Psoas muscle (tissue), 8 donors: ENCODE results near the gene NTRK2. TPM values are rescaled to one million over a fixed set of nuclear protein-coding genes. Genes with fewer than 3 reads are reported as not detected.

ENCODE experiments used
- ATAC-seq, 4 donors: fragments of 200-7000 bp; cut with Tn5 transposase; one replicate each; pipeline ENCODE4 v1.9.1; 2020; ENCODE audit warnings: moderate library complexity in 3 of 4, mild to moderate bottlenecking in 2 of 4
- DNase-seq, 2 donors: peaks; one replicate each; pipeline ENCODE4 v3.0.0-alpha.2; 2020
- H3K27ac ChIP-seq: fragments of 200-600 bp; one replicate; pipeline ENCODE4 v1.8.0; 2022
- H3K27me3 ChIP-seq, 3 donors: fragments of 200-600 bp in 1 of 3; one replicate each; pipeline versions ENCODE4 v1.6.1 to v1.8.0; 2013 to 2022; ENCODE audit warnings: low read length in 2 of 3, mild to moderate bottlenecking in 2 of 3, moderate library complexity in 1 of 3; ENCODE audit not compliant: insufficient read depth in 3 of 3
- H3K36me3 ChIP-seq, 2 donors: fragments of 200-600 bp in 1 of 2; one replicate each; pipeline versions ENCODE4 v1.6.1 to v1.8.0; 2013 to 2022; ENCODE audit warnings: low read depth in 1 of 2, mild to moderate bottlenecking in 1 of 2, moderate library complexity in 1 of 2; ENCODE audit not compliant: insufficient read depth in 1 of 2
- H3K4me1 ChIP-seq: fragments of 200-600 bp; one replicate; pipeline ENCODE4 v1.8.0; 2022
- H3K4me3 ChIP-seq: fragments of 200-600 bp; one replicate; pipeline ENCODE4 v1.8.0; 2022; ENCODE audit warnings: mild to moderate bottlenecking
- H3K9me3 ChIP-seq: fragments of 200-600 bp; one replicate; pipeline ENCODE4 v1.8.0; 2022
- CTCF ChIP-seq: fragments of 200-600 bp; IDR thresholded peaks from one replicate; pipeline ENCODE4 v1.8.0; 2022; ENCODE audit warnings: antibody characterized with exemption
- WGBS, 3 donors: extraction: QIAGEN DNeasy Blood & Tissue Kit; methylation state at CpG; one replicate each; pipeline versions ENCODE4 v1.1.6 to v1.1.7; 2013; 5-methylcytosine and 5-hydroxymethylcytosine counted together
- intact Hi-C, 2 donors: fragments of 100-400 bp; cut with DNase I; formaldehyde crosslinking; loops; one replicate each; pipeline versions ENCODE4 v1.11.0 to v1.14.2; 2022
- polyA plus RNA-seq, 3 donors: library from polyadenylated mRNA; stranded (reverse); fragments of 200-250 nt; gene quantifications; one replicate each; pipeline ENCODE4 v1.2.3, GENCODE V29; 2013
- total RNA-seq, 4 donors: library from RNA; stranded (reverse); fragmentation: NEBNext Ultra II Directional in 2 of 4; extraction: Animal tissue kit (Norgen Biotek cat#: 25700) in 2 of 4; gene quantifications; one replicate each; pipeline versions ENCODE4 v1.2.1 to v1.2.4, GENCODE V29; 2021 to 2023
- donor health status: healthy with polysubstance abuse.
- donor health status: DM: no; HTN: no; CAD: no; lungs with moderate emphysema.
- donor health status: Bipolar disorder and iron deficiency.
- donor health status: healthy.
- donor health status: DM: yes; HTN: yes; CAD: no.
- donor health status: DM: no; HTN: no; CAD: no.
- donor health status: DM: no; HTN: no; CAD: no.
- donor health status: DM: yes; HTN: yes; CAD: no.

Gene NTRK2
- total and polyA plus RNA-seq, 7 donors, result 0.46 to 3.6 (median 1.4) TPM

DNA sequence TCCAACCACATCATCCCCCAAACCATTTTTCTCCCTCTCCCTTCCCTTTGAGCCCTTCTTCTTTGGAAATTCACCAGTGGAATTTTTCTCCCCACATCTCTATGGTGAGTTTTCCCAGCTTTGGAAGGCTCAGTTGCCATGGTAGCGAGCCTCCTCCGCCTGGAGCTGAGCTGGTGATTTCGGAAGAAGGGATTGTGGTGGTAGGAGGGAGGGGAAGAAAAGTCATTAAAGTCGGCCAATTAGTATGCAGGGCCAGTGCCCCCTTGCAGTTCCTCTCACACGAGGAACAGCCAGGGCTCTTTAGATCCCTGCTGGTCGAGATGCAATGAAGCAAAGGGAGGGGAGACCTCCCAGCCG, 322.0 kb downstream of the NTRK2 start:
- no peak for DNase-seq
- intact Hi-C loops, result no loop called here
- Histone ChIP-seq H3K4me3 (no peak overlapping the region), H3K27ac (no peak overlapping the region), H3K4me1 (no peaks in the 10 kb centered on the region), H3K27me3 (no peaks in the 10 kb centered on the region), H3K36me3 (no peaks in the 10 kb centered on the region), H3K9me3 (no peaks in the 10 kb centered on the region)
- TF ChIP-seq CTCF, result no peak
- 70 to 74% (median 72%) methylated on average over 7 of the region's 7 CpGs for WGBS, 3 donors
- ATAC-seq, result no peak

DNA sequence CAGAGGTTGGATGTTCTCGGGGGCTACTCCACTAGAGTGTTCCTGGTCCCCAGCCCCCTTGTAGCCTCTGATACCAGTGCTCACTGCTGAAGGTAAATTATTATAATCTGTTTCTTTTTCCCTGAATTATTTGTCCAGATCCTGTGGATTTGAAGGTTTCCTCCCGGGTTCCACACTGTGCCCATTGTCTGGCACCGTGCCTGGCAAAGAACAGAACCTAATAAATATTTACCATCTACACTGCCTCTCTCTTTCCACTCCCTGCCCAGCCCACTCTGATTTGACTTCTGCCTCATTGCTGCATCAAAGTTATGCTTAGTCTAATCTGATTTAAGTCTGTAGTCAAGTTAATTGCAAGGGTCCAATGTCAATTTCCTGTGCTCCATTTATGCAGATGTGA, 322.9 kb downstream of the NTRK2 start:
- 76 to 78% (median 77%) methylated on average over 3 of the region's 3 CpGs for WGBS, 3 donors
- no peak overlapping the region for H3K27ac ChIP-seq
- H3K4me3 ChIP-seq, result no peak overlapping the region
- H3K9me3 ChIP-seq, result no peaks in the 10 kb centered on the region
- intact Hi-C loops, result no loop called here
- H3K36me3 ChIP-seq, result no peaks in the 10 kb centered on the region
- H3K27me3 ChIP-seq, result no peaks in the 10 kb centered on the region
- no peaks in the 10 kb centered on the region for H3K4me1 ChIP-seq
- DNase-seq (no peak), ATAC-seq (no peak)
- no peak for TF ChIP-seq CTCF

DNA sequence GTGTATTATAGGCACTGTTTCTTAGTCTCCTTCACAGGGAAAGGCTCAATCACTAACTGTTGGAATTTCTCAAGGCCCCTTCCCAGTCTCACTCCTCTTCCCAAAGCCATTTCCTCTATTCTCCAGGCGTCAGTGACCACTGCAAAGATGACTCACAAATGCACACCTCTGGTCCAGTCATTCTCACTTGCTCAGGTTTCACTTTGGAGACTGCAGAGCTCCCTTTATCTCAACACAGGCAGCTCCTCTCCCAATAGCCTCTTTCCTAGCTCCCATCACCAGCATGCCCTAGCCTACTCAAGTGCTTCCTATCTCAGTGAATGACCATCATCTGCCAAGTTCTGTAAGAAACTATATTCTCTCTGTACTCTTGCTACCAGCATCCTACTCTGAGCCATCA, 323.6 kb downstream of the NTRK2 start:
- H3K9me3 ChIP-seq, result no peaks in the 10 kb centered on the region
- DNase-seq (no peak), ATAC-seq (no peak)
- H3K27ac ChIP-seq, result no peak overlapping the region
- no peaks in the 10 kb centered on the region for H3K27me3 ChIP-seq
- 51 to 70% (median 58%) methylated on average over 1 of the region's 1 CpG for WGBS, 3 donors
- no peak for TF ChIP-seq CTCF
- intact Hi-C loops, result no loop called here
- no peaks in the 10 kb centered on the region for H3K36me3 ChIP-seq
- H3K4me1 ChIP-seq, result no peaks in the 10 kb centered on the region
- no peak overlapping the region for H3K4me3 ChIP-seq

DNA sequence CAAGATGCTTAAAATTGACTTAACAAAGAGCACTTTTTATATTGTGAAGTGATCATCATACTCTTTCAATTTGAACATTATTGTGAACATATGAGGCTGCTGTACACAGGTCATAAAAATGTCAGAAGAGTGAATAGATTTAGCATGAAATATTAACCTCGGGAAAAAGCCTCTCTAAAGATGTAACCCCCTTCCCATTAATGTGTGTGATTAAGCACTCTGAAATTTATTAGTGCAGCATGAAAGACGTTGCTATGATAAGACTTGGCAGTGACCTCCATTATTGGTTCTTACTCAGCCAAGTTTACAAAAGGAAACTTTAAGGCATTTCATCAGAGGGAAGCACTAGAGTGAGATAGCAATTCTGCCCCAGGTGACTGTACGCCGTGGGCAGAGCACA, 326.5 kb downstream of the NTRK2 start:
- no peak for ATAC-seq
- intact Hi-C loops, result no loop called here
- no peaks in the 10 kb centered on the region for H3K36me3 ChIP-seq
- no peaks in the 10 kb centered on the region for H3K4me1 ChIP-seq
- H3K9me3 ChIP-seq, result no peaks in the 10 kb centered on the region
- TF ChIP-seq CTCF, result no peak
- no peak overlapping the region for H3K4me3 ChIP-seq
- H3K27ac ChIP-seq, result no peak overlapping the region
- DNase-seq, result no peak
- WGBS, 3 donors, result 46 to 51% (median 48%) methylated on average over 4 of the region's 4 CpGs
- H3K27me3 ChIP-seq, result no peaks in the 10 kb centered on the region

- Histone ChIP-seq H3K36me3 (no peaks in the 10 kb centered on the region), H3K9me3 (no peaks in the 10 kb centered on the region), H3K27me3 (no peaks in the 10 kb centered on the region), H3K27ac (no peak overlapping the region), H3K4me3 (no peak overlapping the region), H3K4me1 (no peaks in the 10 kb centered on the region)
- no peak for ATAC-seq
- TF ChIP-seq CTCF, result no peak
- DNase-seq, result no peak
- intact Hi-C loops, result no loop called here
- WGBS, 3 donors, result 87 to 93% (median 89%) methylated on average over 3 of the region's 3 CpGs
Measured at GRCh38 chr9:84996716-84997115, 327.2 kb downstream of the NTRK2 start.
